Ammon's horn (tissue), 1 donor: ENCODE measurements around the gene TRABD2B.

Experiments
- DNase-seq: peaks from one replicate; pipeline ENCODE4 v3.0.0-alpha.2; 2016; ENCODE audit warnings: low spot score

Gene TRABD2B

GRCh38 chr1:47935856-47936255 is 61.3 kb downstream of the TRABD2B start:
- DNase-seq = no peak

GRCh38 chr1:47935163-47935562 is 62.0 kb downstream of the TRABD2B start:
- DNase-seq = no peak

- no peak for DNase-seq
Observed at GRCh38 chr1:47934243-47934805, 62.9 kb downstream of the TRABD2B start.

GRCh38 chr1:47932743-47933142 is 64.4 kb downstream of the TRABD2B start:
- DNase-seq = no peak

- no peak for DNase-seq
Observed at GRCh38 chr1:47931395-47931794, 65.8 kb downstream of the TRABD2B start.

- no peak for DNase-seq
Observed at GRCh38 chr1:47930210-47930840, 66.9 kb downstream of the TRABD2B start.

GRCh38 chr1:47927165-47927564 is 70.0 kb downstream of the TRABD2B start:
- no peak for DNase-seq

- DNase-seq = no peak
Observed at GRCh38 chr1:47926461-47926999, 70.7 kb downstream of the TRABD2B start.

- DNase-seq = no peak
Observed at GRCh38 chr1:47924270-47925048, 72.7 kb downstream of the TRABD2B start.

- no peak for DNase-seq
Observed at GRCh38 chr1:47921935-47922415, 75.2 kb downstream of the TRABD2B start.

- no peak for DNase-seq
Observed at GRCh38 chr1:47919113-47919833, 77.9 kb downstream of the TRABD2B start.

- DNase-seq = no peak
Observed at GRCh38 chr1:47918257-47918867, 78.8 kb downstream of the TRABD2B start.

GRCh38 chr1:47917687-47918086 is 79.5 kb downstream of the TRABD2B start:
- no peak for DNase-seq

- no peak for DNase-seq
Observed at GRCh38 chr1:47915677-47916353, 81.4 kb downstream of the TRABD2B start.

- DNase-seq = no peak
Observed at GRCh38 chr1:47914952-47915676, 82.1 kb downstream of the TRABD2B start.

- DNase-seq = no peak
Observed at GRCh38 chr1:47914218-47914938, 82.8 kb downstream of the TRABD2B start.

- DNase-seq = no peak
Observed at GRCh38 chr1:47913225-47913823, 83.9 kb downstream of the TRABD2B start.

- DNase-seq = no peak
Observed at GRCh38 chr1:47912756-47913155, 84.4 kb downstream of the TRABD2B start.

GRCh38 chr1:47911892-47912291 is 85.3 kb downstream of the TRABD2B start:
- DNase-seq = no peak
